Measurements from ENCODE around the gene MGLL.

The MGLL gene

GRCh38 chr3:127835993-127836882, 13.9 kb upstream of the MGLL start:
- H3K4me3 ChIP-seq (ENCODE audit: low read length in 2 of 2), result no peak overlapping the region
- no peaks in the 10 kb centered on the region for H3K27me3 ChIP-seq (ENCODE audit: control insufficient read depth in 1 of 2, insufficient read depth in 2 of 2, low read length in 2 of 2)
- no peaks in the 10 kb centered on the region for H3K36me3 ChIP-seq (ENCODE audit: control insufficient read depth in 2 of 2, insufficient read depth in 2 of 2, low read length in 2 of 2)
- no peaks in the 10 kb centered on the region for H3K9me3 ChIP-seq (ENCODE audit: control insufficient read depth in 2 of 2, low read length in 2 of 2)
- no peak overlapping the region for H3K9ac ChIP-seq (ENCODE audit: low read length in 2 of 2)
- no peaks in the 10 kb centered on the region for H3K4me1 ChIP-seq (ENCODE audit: control insufficient read depth, insufficient read depth, low read length)
- no peak overlapping the region for H3K27ac ChIP-seq (ENCODE audit: low read length)

GRCh38 chr3:127834771-127835170, 12.5 kb upstream of the MGLL start:
- Histone ChIP-seq H3K4me3 (ENCODE audit: low read length in 2 of 2) (no peak overlapping the region), H3K4me1 (ENCODE audit: control insufficient read depth, insufficient read depth, low read length) (no peaks in the 10 kb centered on the region), H3K9ac (ENCODE audit: low read length in 2 of 2) (no peak overlapping the region), H3K36me3 (ENCODE audit: control insufficient read depth in 2 of 2, insufficient read depth in 2 of 2, low read length in 2 of 2) (no peaks in the 10 kb centered on the region), H3K27ac (ENCODE audit: low read length) (no peak overlapping the region), H3K9me3 (ENCODE audit: control insufficient read depth in 2 of 2, low read length in 2 of 2) (peaks cover 0 to 4% of the 10 kb centered on the region in 2 donors), H3K27me3 (ENCODE audit: control insufficient read depth in 1 of 2, insufficient read depth in 2 of 2, low read length in 2 of 2) (no peaks in the 10 kb centered on the region)

- H3K9me3 ChIP-seq (ENCODE audit: control insufficient read depth in 2 of 2, low read length in 2 of 2), result peaks cover 0 to 4% of the 10 kb centered on the region in 2 donors
- H3K4me1 ChIP-seq (ENCODE audit: control insufficient read depth, insufficient read depth, low read length), result no peaks in the 10 kb centered on the region
- H3K9ac ChIP-seq (ENCODE audit: low read length in 2 of 2), result no peak overlapping the region
- no peaks in the 10 kb centered on the region for H3K36me3 ChIP-seq (ENCODE audit: control insufficient read depth in 2 of 2, insufficient read depth in 2 of 2, low read length in 2 of 2)
- no peaks in the 10 kb centered on the region for H3K27me3 ChIP-seq (ENCODE audit: control insufficient read depth in 1 of 2, insufficient read depth in 2 of 2, low read length in 2 of 2)
- no peak overlapping the region for H3K27ac ChIP-seq (ENCODE audit: low read length)
- no peak overlapping the region for H3K4me3 ChIP-seq (ENCODE audit: low read length in 2 of 2)
These were observed 11.1 kb upstream of the MGLL start for GRCh38 chr3:127833281-127834032.

GRCh38 chr3:127831723-127832172, 9.4 kb upstream of the MGLL start:
- Histone ChIP-seq H3K9ac (ENCODE audit: low read length in 2 of 2) (no peak overlapping the region), H3K27ac (ENCODE audit: low read length) (no peak overlapping the region), H3K4me3 (ENCODE audit: low read length in 2 of 2) (no peak overlapping the region), H3K4me1 (ENCODE audit: control insufficient read depth, insufficient read depth, low read length) (no peaks in the 10 kb centered on the region), H3K27me3 (ENCODE audit: control insufficient read depth in 1 of 2, insufficient read depth in 2 of 2, low read length in 2 of 2) (no peaks in the 10 kb centered on the region), H3K9me3 (ENCODE audit: control insufficient read depth in 2 of 2, low read length in 2 of 2) (peaks cover 0 to 4% of the 10 kb centered on the region in 2 donors), H3K36me3 (ENCODE audit: control insufficient read depth in 2 of 2, insufficient read depth in 2 of 2, low read length in 2 of 2) (no peaks in the 10 kb centered on the region)

- Histone ChIP-seq H3K27me3 (ENCODE audit: control insufficient read depth in 1 of 2, insufficient read depth in 2 of 2, low read length in 2 of 2) (no peaks in the 10 kb centered on the region), H3K9me3 (ENCODE audit: control insufficient read depth in 2 of 2, low read length in 2 of 2) (peaks cover 0 to 4% of the 10 kb centered on the region in 2 donors), H3K4me3 (ENCODE audit: low read length in 2 of 2) (no peak overlapping the region)
These were observed 7.2 kb upstream of the MGLL start for GRCh38 chr3:127829537-127829936.

GRCh38 chr3:127827808-127828207, 5.5 kb upstream of the MGLL start:
- Histone ChIP-seq H3K9me3 (ENCODE audit: control insufficient read depth in 2 of 2, low read length in 2 of 2) (peaks cover 0 to 4% of the 10 kb centered on the region in 2 donors), H3K4me1 (ENCODE audit: control insufficient read depth, insufficient read depth, low read length) (peaks cover 5% of the 10 kb centered on the region), H3K27me3 (ENCODE audit: control insufficient read depth in 1 of 2, insufficient read depth in 2 of 2, low read length in 2 of 2) (no peaks in the 10 kb centered on the region), H3K27ac (ENCODE audit: low read length) (no peak overlapping the region), H3K9ac (ENCODE audit: low read length in 2 of 2) (no peak overlapping the region), H3K36me3 (ENCODE audit: control insufficient read depth in 2 of 2, insufficient read depth in 2 of 2, low read length in 2 of 2) (no peaks in the 10 kb centered on the region), H3K4me3 (ENCODE audit: low read length in 2 of 2) (no peak overlapping the region)

More at GRCh38 chr3:127829537-127829936, 7.2 kb upstream of the MGLL start:
- Histone ChIP-seq H3K4me1 (ENCODE audit: control insufficient read depth, insufficient read depth, low read length) (no peaks in the 10 kb centered on the region), H3K36me3 (ENCODE audit: control insufficient read depth in 2 of 2, insufficient read depth in 2 of 2, low read length in 2 of 2) (no peaks in the 10 kb centered on the region), H3K27ac (ENCODE audit: low read length) (no peak overlapping the region), H3K9ac (ENCODE audit: low read length in 2 of 2) (no peak overlapping the region)

- Histone ChIP-seq H3K4me3 (ENCODE audit: low read length in 2 of 2) (no peak overlapping the region), H3K27me3 (ENCODE audit: control insufficient read depth in 1 of 2, insufficient read depth in 2 of 2, low read length in 2 of 2) (no peaks in the 10 kb centered on the region), H3K4me1 (ENCODE audit: control insufficient read depth, insufficient read depth, low read length) (peaks cover 16% of the 10 kb centered on the region), H3K9ac (ENCODE audit: low read length in 2 of 2) (no peak overlapping the region), H3K36me3 (ENCODE audit: control insufficient read depth in 2 of 2, insufficient read depth in 2 of 2, low read length in 2 of 2) (no peaks in the 10 kb centered on the region), H3K9me3 (ENCODE audit: control insufficient read depth in 2 of 2, low read length in 2 of 2) (peaks cover 0 to 4% of the 10 kb centered on the region in 2 donors), H3K27ac (ENCODE audit: low read length) (no peak overlapping the region)
These were observed 3.4 kb upstream of the MGLL start for GRCh38 chr3:127825756-127826155.

GRCh38 chr3:127824151-127824825, 2.0 kb upstream of the MGLL start:
- H3K36me3 ChIP-seq (ENCODE audit: control insufficient read depth in 2 of 2, insufficient read depth in 2 of 2, low read length in 2 of 2), result no peaks in the 10 kb centered on the region
- no peak overlapping the region for H3K9ac ChIP-seq (ENCODE audit: low read length in 2 of 2)
- H3K27me3 ChIP-seq (ENCODE audit: control insufficient read depth in 1 of 2, insufficient read depth in 2 of 2, low read length in 2 of 2), result no peaks in the 10 kb centered on the region
- H3K9me3 ChIP-seq (ENCODE audit: control insufficient read depth in 2 of 2, low read length in 2 of 2), result no peaks in the 10 kb centered on the region
- peaks cover 28% of the 10 kb centered on the region for H3K4me1 ChIP-seq (ENCODE audit: control insufficient read depth, insufficient read depth, low read length)
- H3K4me3 ChIP-seq (ENCODE audit: low read length in 2 of 2), result no peak overlapping the region
- H3K27ac ChIP-seq (ENCODE audit: low read length), result no peak overlapping the region

GRCh38 chr3:127823426-127823857, 1.1 kb upstream of the MGLL start:
- peak overlapping the region; percentile 50 to 60 for H3K9ac ChIP-seq (ENCODE audit: low read length in 2 of 2)
- H3K4me3 ChIP-seq (ENCODE audit: low read length in 2 of 2), result peak overlapping the region; percentile 79 to 92
- no peaks in the 10 kb centered on the region for H3K27me3 ChIP-seq (ENCODE audit: control insufficient read depth in 1 of 2, insufficient read depth in 2 of 2, low read length in 2 of 2)
- no peaks in the 10 kb centered on the region for H3K9me3 ChIP-seq (ENCODE audit: control insufficient read depth in 2 of 2, low read length in 2 of 2)
- H3K4me1 ChIP-seq (ENCODE audit: control insufficient read depth, insufficient read depth, low read length), result peaks cover 32% of the 10 kb centered on the region
- peaks cover 0 to 5% of the 10 kb centered on the region in 2 donors for H3K36me3 ChIP-seq (ENCODE audit: control insufficient read depth in 2 of 2, insufficient read depth in 2 of 2, low read length in 2 of 2)
- H3K27ac ChIP-seq (ENCODE audit: low read length), result peak overlapping the region; percentile 37

GRCh38 chr3:127822682-127823425, 539 bp upstream of the MGLL start:
- H3K27ac ChIP-seq (ENCODE audit: low read length), result peak overlapping the region; percentile 69
- peaks cover 32% of the 10 kb centered on the region for H3K4me1 ChIP-seq (ENCODE audit: control insufficient read depth, insufficient read depth, low read length)
- H3K27me3 ChIP-seq (ENCODE audit: control insufficient read depth in 1 of 2, insufficient read depth in 2 of 2, low read length in 2 of 2), result no peaks in the 10 kb centered on the region

More at GRCh38 chr3:127822682-127823425, 539 bp upstream of the MGLL start:
- H3K9me3 ChIP-seq (ENCODE audit: control insufficient read depth in 2 of 2, low read length in 2 of 2), result no peaks in the 10 kb centered on the region
- peak overlapping the region; percentile 89 to 92 for H3K4me3 ChIP-seq (ENCODE audit: low read length in 2 of 2)
- H3K36me3 ChIP-seq (ENCODE audit: control insufficient read depth in 2 of 2, insufficient read depth in 2 of 2, low read length in 2 of 2), result peaks cover 0 to 5% of the 10 kb centered on the region in 2 donors
- peak overlapping the region; percentile 82 to 84 for H3K9ac ChIP-seq (ENCODE audit: low read length in 2 of 2)

All from stomach smooth muscle (tissue), 2 donors.